ENCODE measurements around the gene ST6GALNAC2. TPM values are rescaled to one million over a fixed set of nuclear protein-coding genes. Genes with fewer than 3 reads are reported as not detected.
"Not testable (repeated sequence)": the region's sequence is repeated elsewhere in the genome, so short reads cannot be mapped to it uniquely, and the experiment has no call there.

ST6GALNAC2 gene
- total and polyA plus RNA-seq, 10 of the 15 experiments (the other 5 are each of a cell fraction or from before 2014, with no cell fraction given), result 0.08 to 0.41 (median 0.23) TPM; not detected in 6

GRCh38 chr17:76523084-76524037 lies 62.3 kb downstream of the ST6GALNAC2 start (continued):
- TF ChIP-seq USF2 (IDR thresholded peaks at IDR 0.05; ENCODE audit: borderline replicate concordance, low read depth, low read length), result no peak
- no peak for TF ChIP-seq ZSCAN29 (IDR thresholded peaks at IDR 0.05)
- peak; percentile 89 for TF ChIP-seq RAD21 (IDR thresholded peaks at IDR 0.05; ENCODE audit: insufficient read depth, low read depth, low read length)
- TF ChIP-seq HDGF (IDR thresholded peaks at IDR 0.05), result no peak
- no peak for TF ChIP-seq BMI1 (IDR thresholded peaks at IDR 0.05; ENCODE audit: borderline replicate concordance)
- TF ChIP-seq NFYA (IDR thresholded peaks at IDR 0.05; ENCODE audit: borderline replicate concordance, low read depth, low read length), result no peak
- TF ChIP-seq SIX5 (IDR thresholded peaks at IDR 0.05; ENCODE audit: low read depth, low read length, severe bottlenecking), result no peak
- no peak for TF ChIP-seq EP300 (IDR thresholded peaks at IDR 0.05; ENCODE audit: borderline replicate concordance in 1 of 2, control insufficient read depth in 1 of 2, low read depth in 2 of 2, low read length in 2 of 2)
- TF ChIP-seq PML (IDR thresholded peaks at IDR 0.05; ENCODE audit: low read length), result no peak
- no peak for TF ChIP-seq ZNF384 (IDR thresholded peaks at IDR 0.05; ENCODE audit: borderline replicate concordance, low read depth, low read length)
- no peak for TF ChIP-seq E2F8 (IDR thresholded peaks at IDR 0.05; ENCODE audit: low read depth, partially characterized antibody)
- TF ChIP-seq SKIL (IDR thresholded peaks at IDR 0.05; ENCODE audit: low read depth, poor library complexity, severe bottlenecking), result no peak
- no peak for TF ChIP-seq CREB1 (IDR thresholded peaks at IDR 0.05; ENCODE audit: low read depth)

- 36% methylated on average over 10 of the region's 10 CpGs for WGBS (ENCODE audit: insufficient coverage, insufficient replicate concordance, low lambda C conversion rate, missing lambda C conversion rate)
- H4K20me1 ChIP-seq (ENCODE audit: control insufficient read depth, insufficient read depth); DNase-seq (ENCODE audit: low read depth, low spot score); H3K4me3 ChIP-seq; H3K36me3 ChIP-seq (ENCODE audit: control insufficient read depth in 2 of 2, insufficient read depth in 2 of 2, low read length in 1 of 2); H3K27ac ChIP-seq (ENCODE audit: control insufficient read depth, insufficient read depth); BruUV-seq (replicated peaks); POLR2A ChIA-PET; H3K9ac ChIP-seq (ENCODE audit: control insufficient read depth, insufficient read depth, low read length); H3K4me1 ChIP-seq (ENCODE audit: control insufficient read depth, insufficient read depth, low read length); FAIRE-seq; H3K79me2 ChIP-seq (ENCODE audit: control insufficient read depth, insufficient read depth, low read length); H2AFZ ChIP-seq (ENCODE audit: control insufficient read depth, low read depth, low read length); H3K4me2 ChIP-seq (ENCODE audit: control insufficient read depth, insufficient read depth); H3K9me3 ChIP-seq (replicated peaks; ENCODE audit: control insufficient read depth, insufficient read depth, low read length); ATAC-seq; H3K27me3 ChIP-seq (replicated peaks in 1 of 2; ENCODE audit: control insufficient read depth in 2 of 2, insufficient read depth in 2 of 2, low read length in 1 of 2): not testable (repeated sequence)
- ChIA-PET SMC1A (ENCODE audit: uncharacterized antibody, unreplicated experiment) (interaction anchor here (1.0 to 4.3 kb wide), 3 partner anchors 35 to 160 kb away, joined by 4 to 18 read pairs (median 5); no protein-coding TSS in a partner anchor), RAD21 (ENCODE audit: unreplicated experiment) (interaction anchor here (1.6 to 2.5 kb wide), 2 partner anchors 102 kb away, joined by 4 to 23 read pairs; no protein-coding TSS in a partner anchor), CTCF (interaction anchor here (0.6 to 5.9 kb wide), 11 partner anchors 14 to 192 kb away, joined by 3 to 81 read pairs (median 12); no protein-coding TSS in a partner anchor)
- intact Hi-C loops (cut with micrococcal nuclease; ENCODE audit: unreplicated experiment), result loop anchor here (2.0 kb wide), 1 partner anchor 159 kb away; no protein-coding TSS in a partner anchor
- in situ Hi-C loops (cut with MboI), result loop anchor here (5.0 kb wide), 2 partner anchors 101 to 161 kb away; no protein-coding TSS in a partner anchor
Measured at GRCh38 chr17:76521683-76522082, 64.0 kb downstream of the ST6GALNAC2 start.

Data from GM12878 (cell line).